Measurements from ENCODE around the gene TAF4.
"Not testable (repeated sequence)": the region's sequence is repeated elsewhere in the genome, so short reads cannot be mapped to it uniquely, and the experiment has no call there.

Gene TAF4

GRCh38 chr20:61972636-61973508, 92.8 kb downstream of the TAF4 start:
- Mint-ChIP-seq H3K4me1 (ENCODE audit: low read depth) (no peaks in the 10 kb centered on the region), H3K36me3 (peaks cover 17% of the 10 kb centered on the region), H3K27me3 (no peaks in the 10 kb centered on the region), H3K4me3 (no peak overlapping the region), H3K27ac (no peak overlapping the region), H3K9me3 (ENCODE audit: low read depth) (no peaks in the 10 kb centered on the region)

GRCh38 chr20:61971595-61971994, 94.1 kb downstream of the TAF4 start:
- H3K9me3 Mint-ChIP-seq (ENCODE audit: low read depth); H3K27ac Mint-ChIP-seq; H3K4me1 Mint-ChIP-seq (ENCODE audit: low read depth); H3K4me3 Mint-ChIP-seq; H3K27me3 Mint-ChIP-seq: not testable (repeated sequence)
- H3K36me3 Mint-ChIP-seq = peaks cover 15% of the 10 kb centered on the region

- peaks cover 3% of the 10 kb centered on the region for H3K27me3 Mint-ChIP-seq
- no peaks in the 10 kb centered on the region for H3K9me3 Mint-ChIP-seq (ENCODE audit: low read depth)
- no peak overlapping the region for H3K27ac Mint-ChIP-seq
- peaks cover 15% of the 10 kb centered on the region for H3K36me3 Mint-ChIP-seq
- H3K4me3 Mint-ChIP-seq = no peak overlapping the region
- H3K4me1 Mint-ChIP-seq (ENCODE audit: low read depth) = no peaks in the 10 kb centered on the region
These were observed 95.3 kb downstream of the TAF4 start for GRCh38 chr20:61970357-61970756.

GRCh38 chr20:61969806-61970205, 95.9 kb downstream of the TAF4 start:
- H3K36me3 Mint-ChIP-seq = peaks cover 15% of the 10 kb centered on the region
- peaks cover 3% of the 10 kb centered on the region for H3K27me3 Mint-ChIP-seq
- H3K4me1 Mint-ChIP-seq (ENCODE audit: low read depth) = no peaks in the 10 kb centered on the region
- no peak overlapping the region for H3K4me3 Mint-ChIP-seq
- H3K9me3 Mint-ChIP-seq (ENCODE audit: low read depth) = no peaks in the 10 kb centered on the region
- no peak overlapping the region for H3K27ac Mint-ChIP-seq

- H3K27ac Mint-ChIP-seq = no peak overlapping the region
- H3K36me3 Mint-ChIP-seq = peaks cover 15% of the 10 kb centered on the region
- peaks cover 8% of the 10 kb centered on the region for H3K27me3 Mint-ChIP-seq
- H3K4me1 Mint-ChIP-seq (ENCODE audit: low read depth) = no peaks in the 10 kb centered on the region
- H3K9me3 Mint-ChIP-seq (ENCODE audit: low read depth) = no peaks in the 10 kb centered on the region
- H3K4me3 Mint-ChIP-seq = no peak overlapping the region
These were observed 96.7 kb downstream of the TAF4 start for GRCh38 chr20:61968932-61969331.

- Mint-ChIP-seq H3K4me3 (no peak overlapping the region), H3K27ac (no peak overlapping the region), H3K9me3 (ENCODE audit: low read depth) (no peaks in the 10 kb centered on the region), H3K4me1 (ENCODE audit: low read depth) (no peaks in the 10 kb centered on the region), H3K36me3 (peaks cover 14% of the 10 kb centered on the region), H3K27me3 (peaks cover 13% of the 10 kb centered on the region)
These were observed 97.5 kb downstream of the TAF4 start for GRCh38 chr20:61968036-61968810.

GRCh38 chr20:61967300-61967699, 98.4 kb downstream of the TAF4 start:
- Mint-ChIP-seq H3K36me3 (peaks cover 5% of the 10 kb centered on the region), H3K9me3 (ENCODE audit: low read depth) (no peaks in the 10 kb centered on the region), H3K27ac (no peak overlapping the region), H3K27me3 (peaks cover 13% of the 10 kb centered on the region), H3K4me3 (no peak overlapping the region), H3K4me1 (ENCODE audit: low read depth) (no peaks in the 10 kb centered on the region)

GRCh38 chr20:61966492-61967244, 99.0 kb downstream of the TAF4 start:
- H3K9me3 Mint-ChIP-seq (ENCODE audit: low read depth) = no peaks in the 10 kb centered on the region
- no peak overlapping the region for H3K27ac Mint-ChIP-seq
- no peaks in the 10 kb centered on the region for H3K4me1 Mint-ChIP-seq (ENCODE audit: low read depth)
- no peak overlapping the region for H3K4me3 Mint-ChIP-seq
- H3K27me3 Mint-ChIP-seq = peaks cover 13% of the 10 kb centered on the region
- H3K36me3 Mint-ChIP-seq = peaks cover 2% of the 10 kb centered on the region

- no peak overlapping the region for H3K27ac Mint-ChIP-seq
These were observed 99.8 kb downstream of the TAF4 start for GRCh38 chr20:61965606-61966491.

GRCh38 chr20:61964675-61965605, 100.7 kb downstream of the TAF4 start:
- H3K9me3 Mint-ChIP-seq (ENCODE audit: low read depth) = no peaks in the 10 kb centered on the region
- no peaks in the 10 kb centered on the region for H3K36me3 Mint-ChIP-seq
- H3K4me3 Mint-ChIP-seq = no peak overlapping the region
- no peak overlapping the region for H3K27ac Mint-ChIP-seq
- H3K27me3 Mint-ChIP-seq = peaks cover 13% of the 10 kb centered on the region
- no peaks in the 10 kb centered on the region for H3K4me1 Mint-ChIP-seq (ENCODE audit: low read depth)

More at GRCh38 chr20:61965606-61966491, 99.8 kb downstream of the TAF4 start:
- Mint-ChIP-seq H3K36me3 (peaks cover 2% of the 10 kb centered on the region), H3K4me1 (ENCODE audit: low read depth) (no peaks in the 10 kb centered on the region), H3K4me3 (no peak overlapping the region), H3K9me3 (ENCODE audit: low read depth) (no peaks in the 10 kb centered on the region), H3K27me3 (peaks cover 13% of the 10 kb centered on the region)

- Mint-ChIP-seq H3K4me1 (ENCODE audit: low read depth) (no peaks in the 10 kb centered on the region), H3K9me3 (ENCODE audit: low read depth) (no peaks in the 10 kb centered on the region), H3K4me3 (no peak overlapping the region), H3K36me3 (no peaks in the 10 kb centered on the region), H3K27ac (no peak overlapping the region), H3K27me3 (peaks cover 13% of the 10 kb centered on the region)
These were observed 101.6 kb downstream of the TAF4 start for GRCh38 chr20:61963885-61964674.

GRCh38 chr20:61963149-61963548, 102.5 kb downstream of the TAF4 start:
- no peaks in the 10 kb centered on the region for H3K9me3 Mint-ChIP-seq (ENCODE audit: low read depth)
- no peak overlapping the region for H3K4me3 Mint-ChIP-seq
- no peaks in the 10 kb centered on the region for H3K4me1 Mint-ChIP-seq (ENCODE audit: low read depth)

GRCh38 chr20:61960836-61961235, 104.8 kb downstream of the TAF4 start:
- Mint-ChIP-seq H3K27me3 (peaks cover 13% of the 10 kb centered on the region), H3K36me3 (no peaks in the 10 kb centered on the region), H3K9me3 (ENCODE audit: low read depth) (no peaks in the 10 kb centered on the region), H3K4me3 (no peak overlapping the region), H3K27ac (no peak overlapping the region), H3K4me1 (ENCODE audit: low read depth) (no peaks in the 10 kb centered on the region)

More at GRCh38 chr20:61963149-61963548, 102.5 kb downstream of the TAF4 start:
- Mint-ChIP-seq H3K36me3 (no peaks in the 10 kb centered on the region), H3K27me3 (peaks cover 13% of the 10 kb centered on the region), H3K27ac (no peak overlapping the region)

All from activated naive CD8-positive, alpha-beta T cell (primary cell).